Transverse colon (tissue), 4 donors: ENCODE measurements around the gene STK32C. TPM values are rescaled to one million over a fixed set of nuclear protein-coding genes. Genes with fewer than 3 reads are reported as not detected.

Experiments
- DNase-seq: peaks from one replicate; pipeline ENCODE4 v3.0.0-alpha.2; 2019
- H3K27ac ChIP-seq, 4 donors: fragments of 200-600 bp; sonication (generic); 2 replicates each; pipeline ENCODE4 v1.5.1; 2016 to 2018; ENCODE audit warnings: inconsistent platforms in 4 of 4
- H3K27me3 ChIP-seq: fragments of 200-600 bp; sonication (generic); 2 replicates; pipeline ENCODE4 v1.5.1; 2017; ENCODE audit warnings: inconsistent platforms
- H3K36me3 ChIP-seq, 4 donors: fragments of 200-600 bp; sonication (generic); 2 replicates each; pipeline ENCODE4 v1.5.1; 2017 to 2019; ENCODE audit warnings: inconsistent platforms in 4 of 4
- H3K4me1 ChIP-seq, 4 donors: fragments of 200-600 bp; sonication (generic); 2 replicates each; pipeline ENCODE4 v1.5.1; 2017 to 2020; ENCODE audit warnings: inconsistent platforms in 4 of 4
- H3K4me3 ChIP-seq, 4 donors: fragments of 200-600 bp; sonication (generic); 1 replicate in 1 of 4; 2 replicates in 3 of 4; pipeline versions ENCODE4 v1.5.1 to v1.6.1; 2017 to 2019; ENCODE audit warnings: inconsistent platforms in 4 of 4
- H3K9me3 ChIP-seq, 2 donors: fragments of 200-600 bp; sonication (generic); 2 replicates each; pipeline ENCODE4 v1.5.1; 2017 to 2019; ENCODE audit warnings: inconsistent platforms in 2 of 2
- EP300 ChIP-seq: sonication (generic); formaldehyde crosslinking; IDR thresholded peaks from one replicate; pipeline ENCODE4 v1.6.1; 2017; ENCODE audit warnings: antibody characterized with exemption, low read depth
- POLR2A ChIP-seq: fragments of 450-650 bp; IDR thresholded peaks from one replicate; pipeline ENCODE4 v1.6.1; 2016; ENCODE audit warnings: antibody characterized with exemption, mild to moderate bottlenecking, moderate library complexity
- POLR2AphosphoS5 ChIP-seq, 3 donors: sonication (generic); formaldehyde crosslinking; IDR thresholded peaks; one replicate each; pipeline ENCODE4 v1.6.1; 2016; ENCODE audit warnings: antibody characterized with exemption in 3 of 3
- WGBS, 2 donors: methylation state at CpG; one replicate each; pipeline ENCODE4 v1.1.5; 2018; ENCODE audit warnings: low coverage in 1 of 2; 5-methylcytosine and 5-hydroxymethylcytosine counted together
- in situ Hi-C, 4 donors: fragments of 200-750 bp; cut with MboI; loops; one replicate each; pipeline versions ENCODE4 v1.15.0 to v1.15.1; 2017; ENCODE audit warnings: low sequenced_read_pairs in 3 of 4, low pct_ligation_motif_present in 1 of 4, low pct_unique_long_range_greater_than_20kb in 1 of 4
- intact Hi-C: fragments of 100-400 bp; cut with DNase I; formaldehyde crosslinking; loops from one replicate; pipeline ENCODE4 v1.15.1; 2023; ENCODE audit warnings: low total_unique reads
- total RNA-seq, 4 donors: library from RNA; depleted of rRNA; stranded (reverse); fragments of >200 nt; gene quantifications; one replicate each; pipeline ENCODE4 v1.1.0, GENCODE V29; 2016
- TF ChIP-seq, protein P1 (sequence below), 5 experiments: fragments of 200-600 bp in 3 of 5; fragments of 450-650 bp in 2 of 5; sonication (generic) in 3 of 5; IDR thresholded peaks; 1 replicate in 2 of 5; 2 replicates in 3 of 5; pipeline ENCODE4 v1.5.1; 2016 to 2017; ENCODE audit warnings: antibody characterized with exemption in 5 of 5, inconsistent platforms in 3 of 5, mild to moderate bottlenecking in 2 of 5, moderate library complexity in 1 of 5

STK32C gene
- total RNA-seq, 4 donors from 2014 or later, result 2.2 to 7.8 (median 3.7) TPM; not detected in 1

- H3K27ac ChIP-seq, result no peak overlapping the region
- H3K9me3 ChIP-seq, result no peaks in the 10 kb centered on the region
- no peaks in the 10 kb centered on the region for H3K27me3 ChIP-seq
- peaks cover 0 to 3% (median 0%) of the 10 kb centered on the region in 4 donors for H3K4me1 ChIP-seq
- 87 to 94% methylated on average over 3 to 7 of the region's 7 CpGs for WGBS, 2 donors
- no peak for DNase-seq
- TF ChIP-seq POLR2AphosphoS5 (IDR thresholded peaks at IDR 0.05), result no peak
- no peak for TF ChIP-seq POLR2A
- TF ChIP-seq EP300, result no peak
- H3K4me3 ChIP-seq, result no peak overlapping the region
- H3K36me3 ChIP-seq, result no peaks in the 10 kb centered on the region
- intact Hi-C loops (no loop called here), in situ Hi-C loops (loop anchor here in 3 of 4 donors (10.0 to 25.0 kb wide), 2 partner anchors 105 to 118 kb away; no protein-coding TSS in a partner anchor)
Observed at GRCh38 chr10:132342553-132342952, 34.8 kb upstream of the STK32C start.

GRCh38 chr10:132341781-132342180 lies 34.0 kb upstream of the STK32C start:
- in situ Hi-C loops, result loop anchor here in 3 of 4 donors (10.0 to 25.0 kb wide), 2 partner anchors 104 to 117 kb away; no protein-coding TSS in a partner anchor
- H3K27me3 ChIP-seq, result no peaks in the 10 kb centered on the region
- 87 to 100% methylated on average over 1 to 4 of the region's 4 CpGs for WGBS, 2 donors
- H3K4me3 ChIP-seq, result no peak overlapping the region
- H3K36me3 ChIP-seq, result no peaks in the 10 kb centered on the region
- H3K27ac ChIP-seq, result no peak overlapping the region
- TF ChIP-seq EP300 (no peak), POLR2A (no peak)
- TF ChIP-seq, protein P1, sequence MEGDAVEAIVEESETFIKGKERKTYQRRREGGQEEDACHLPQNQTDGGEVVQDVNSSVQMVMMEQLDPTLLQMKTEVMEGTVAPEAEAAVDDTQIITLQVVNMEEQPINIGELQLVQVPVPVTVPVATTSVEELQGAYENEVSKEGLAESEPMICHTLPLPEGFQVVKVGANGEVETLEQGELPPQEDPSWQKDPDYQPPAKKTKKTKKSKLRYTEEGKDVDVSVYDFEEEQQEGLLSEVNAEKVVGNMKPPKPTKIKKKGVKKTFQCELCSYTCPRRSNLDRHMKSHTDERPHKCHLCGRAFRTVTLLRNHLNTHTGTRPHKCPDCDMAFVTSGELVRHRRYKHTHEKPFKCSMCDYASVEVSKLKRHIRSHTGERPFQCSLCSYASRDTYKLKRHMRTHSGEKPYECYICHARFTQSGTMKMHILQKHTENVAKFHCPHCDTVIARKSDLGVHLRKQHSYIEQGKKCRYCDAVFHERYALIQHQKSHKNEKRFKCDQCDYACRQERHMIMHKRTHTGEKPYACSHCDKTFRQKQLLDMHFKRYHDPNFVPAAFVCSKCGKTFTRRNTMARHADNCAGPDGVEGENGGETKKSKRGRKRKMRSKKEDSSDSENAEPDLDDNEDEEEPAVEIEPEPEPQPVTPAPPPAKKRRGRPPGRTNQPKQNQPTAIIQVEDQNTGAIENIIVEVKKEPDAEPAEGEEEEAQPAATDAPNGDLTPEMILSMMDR (IDR thresholded peaks at IDR 0.05), result no peak
- no peaks in the 10 kb centered on the region for H3K9me3 ChIP-seq
- intact Hi-C loops, result no loop called here
- peaks cover 0 to 5% (median 0%) of the 10 kb centered on the region in 4 donors for H3K4me1 ChIP-seq
- DNase-seq, result no peak

DNA sequence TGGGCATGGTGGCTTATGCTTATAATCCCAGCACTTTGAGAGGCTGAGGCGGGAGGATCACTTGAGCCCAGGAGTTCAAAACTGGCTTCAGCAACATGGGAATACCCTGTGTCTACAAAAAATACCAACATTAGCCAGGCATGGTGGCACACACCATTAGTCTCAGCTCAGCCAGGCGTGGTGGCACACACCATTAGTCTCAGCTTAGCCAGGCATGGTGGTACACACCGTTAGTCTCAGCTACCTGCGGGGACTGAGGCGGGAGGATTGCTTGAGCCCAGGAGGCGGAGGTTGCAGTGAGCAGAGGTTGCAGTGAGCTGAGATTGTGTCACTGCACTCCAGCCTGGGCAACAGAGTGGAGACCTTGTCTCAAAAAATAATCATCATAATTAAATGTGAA lies 33.3 kb upstream of the STK32C start:
- H3K36me3 ChIP-seq, result no peaks in the 10 kb centered on the region
- WGBS, 2 donors, result 82 to 100% methylated on average over 3 to 6 of the region's 6 CpGs
- H3K9me3 ChIP-seq, result no peaks in the 10 kb centered on the region
- no peak overlapping the region for H3K27ac ChIP-seq
- H3K4me1 ChIP-seq, result peaks cover 0 to 5% (median 0%) of the 10 kb centered on the region in 4 donors
- H3K4me3 ChIP-seq, result no peak overlapping the region
- intact Hi-C loops (no loop called here), in situ Hi-C loops (loop anchor here in 3 of 4 donors (10.0 to 25.0 kb wide), 2 partner anchors 104 to 116 kb away; no protein-coding TSS in a partner anchor)
- TF ChIP-seq EP300 (no peak), POLR2AphosphoS5 (IDR thresholded peaks at IDR 0.05) (no peak), POLR2A (no peak)
- TF ChIP-seq, protein P1 (IDR thresholded peaks at IDR 0.05), result no peak
- no peak for DNase-seq
- no peaks in the 10 kb centered on the region for H3K27me3 ChIP-seq

DNA sequence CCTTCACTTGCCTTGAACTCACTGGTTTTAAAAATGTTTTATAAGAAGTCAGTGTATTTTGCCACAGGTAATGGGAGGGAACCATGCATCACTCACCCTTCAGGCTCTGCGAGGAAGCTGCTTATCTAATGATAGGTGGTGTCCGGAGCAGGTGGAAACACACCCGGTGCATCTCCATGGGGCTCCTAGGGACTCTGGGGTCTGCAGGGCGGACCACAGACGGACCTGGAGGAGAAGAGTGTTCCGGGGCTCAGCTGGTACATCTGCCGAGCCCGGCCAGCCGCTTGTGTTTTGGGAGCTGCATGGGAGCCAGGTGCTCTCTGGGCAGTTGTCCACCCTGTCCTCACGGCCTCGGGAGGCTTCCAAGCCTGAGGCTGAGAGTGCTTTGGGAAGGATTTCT lies 31.5 kb upstream of the STK32C start:
- no peaks in the 10 kb centered on the region for H3K27me3 ChIP-seq
- in situ Hi-C loops (loop anchor here in 1 of 4 donors (25.0 kb wide), 1 partner anchor 102 kb away; no protein-coding TSS in a partner anchor), intact Hi-C loops (no loop called here)
- no peaks in the 10 kb centered on the region for H3K36me3 ChIP-seq
- no peaks in the 10 kb centered on the region for H3K9me3 ChIP-seq
- no peak for TF ChIP-seq EP300
- TF ChIP-seq POLR2AphosphoS5 (IDR thresholded peaks at IDR 0.05), result no peak
- TF ChIP-seq POLR2A, result no peak
- TF ChIP-seq, protein P1 (IDR thresholded peaks at IDR 0.05), result no peak
- WGBS, 2 donors, result 90 to 96% methylated on average over 7 to 11 of the region's 11 CpGs
- H3K4me1 ChIP-seq, result peaks cover 0 to 5% (median 0%) of the 10 kb centered on the region in 4 donors
- no peak overlapping the region for H3K4me3 ChIP-seq
- no peak overlapping the region for H3K27ac ChIP-seq
- DNase-seq, result no peak
